DMS114 treated with DMSO at 0.1 percent for 48 hours (cell line): ENCODE measurements around the gene NRF1.
"Not testable (repeated sequence)": the region's sequence is repeated elsewhere in the genome, so short reads cannot be mapped to it uniquely, and the experiment has no call there.

ENCODE experiments used
- DNase-seq: peaks from one replicate; lab custom pipeline; 2025; ENCODE audit not compliant: unreplicated experiment; lab: John Stamatoyannopoulos, UW

The NRF1 gene

DNA sequence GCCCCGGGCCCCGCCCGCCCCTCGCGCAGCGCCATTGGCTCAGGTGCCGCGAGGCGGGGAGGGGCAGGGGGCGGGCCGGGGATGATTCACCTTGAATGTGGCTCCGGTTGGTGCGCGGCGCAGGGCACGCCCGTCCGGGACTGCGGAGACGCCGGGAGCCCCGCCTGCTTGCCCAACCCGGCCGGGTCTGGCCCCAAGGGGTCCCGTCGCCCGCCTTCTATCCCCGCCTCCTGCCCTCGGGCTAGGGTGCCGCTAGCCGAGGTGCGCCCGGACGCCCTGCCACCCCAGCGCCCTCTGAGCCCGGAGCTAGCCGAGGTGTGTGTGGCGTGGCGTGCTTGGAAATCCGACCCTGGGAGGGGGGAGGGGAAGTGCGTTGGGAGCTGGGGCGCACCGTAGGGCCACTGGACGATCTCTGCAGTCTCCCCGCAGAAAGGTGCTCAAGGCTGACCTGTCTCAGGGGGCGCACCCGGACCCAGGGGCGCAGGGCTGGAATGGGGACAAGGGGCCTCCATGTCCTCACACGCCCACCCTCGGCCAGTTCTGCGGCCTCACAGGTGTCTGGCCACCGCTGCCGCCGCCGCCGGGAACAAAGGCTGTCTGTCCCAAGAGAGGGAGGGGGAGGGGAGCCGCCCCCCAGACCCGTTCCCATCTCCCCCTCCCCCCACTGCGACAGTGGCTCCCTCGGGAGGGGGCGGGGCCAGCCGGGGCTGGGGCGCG is 168.9 kb downstream of the NRF1 start:
- peak; percentile 59 for DNase-seq

DNA sequence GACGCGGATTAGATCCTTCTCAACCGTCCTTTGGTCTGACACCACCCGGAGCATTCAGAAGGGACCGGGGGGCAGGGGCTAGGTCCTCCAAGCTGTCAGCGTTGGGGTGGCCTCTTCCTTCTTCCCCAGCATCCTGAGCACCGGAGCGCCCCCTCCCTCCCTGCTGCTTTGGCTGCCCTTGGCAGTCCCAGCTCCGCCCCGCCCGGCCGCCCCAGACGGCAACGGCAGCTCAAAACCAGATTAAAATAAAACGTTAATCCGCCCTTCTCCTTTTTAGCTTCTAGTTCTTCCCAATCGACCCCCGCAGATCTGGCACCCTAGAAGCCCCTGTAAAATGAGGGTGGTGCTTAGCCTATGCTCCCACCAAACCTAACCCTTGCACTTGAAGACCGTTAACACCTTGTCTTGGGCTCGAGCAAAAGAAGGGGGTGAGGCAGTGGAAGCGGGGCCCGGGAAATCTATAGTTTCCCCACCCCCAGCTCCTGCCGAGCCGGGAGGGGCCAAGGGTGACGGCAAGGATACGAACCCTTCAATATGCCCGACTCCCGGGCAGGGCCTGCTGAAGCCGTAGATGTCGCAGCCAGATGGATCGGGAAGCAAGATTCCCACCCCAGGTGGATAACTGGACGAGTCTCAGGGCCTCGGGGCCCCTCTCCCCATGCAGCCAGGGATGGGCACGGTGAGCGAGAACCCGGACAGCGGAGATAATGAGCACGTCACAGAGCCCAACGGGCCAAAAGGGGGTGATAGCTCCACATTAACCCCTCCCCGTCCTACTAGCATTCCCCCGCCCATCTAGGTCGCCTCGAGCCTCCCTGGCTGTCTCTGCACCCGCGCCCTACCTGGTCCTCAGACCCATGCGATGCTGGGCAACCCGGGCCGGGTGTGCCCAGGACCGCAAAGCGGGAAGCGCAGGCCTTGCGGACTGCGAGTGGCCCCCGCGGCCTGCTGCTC is 169.7 kb downstream of the NRF1 start:
- no peak for DNase-seq

GRCh38 chr7:129781928-129782817 is 170.7 kb downstream of the NRF1 start:
- DNase-seq = no peak

DNA sequence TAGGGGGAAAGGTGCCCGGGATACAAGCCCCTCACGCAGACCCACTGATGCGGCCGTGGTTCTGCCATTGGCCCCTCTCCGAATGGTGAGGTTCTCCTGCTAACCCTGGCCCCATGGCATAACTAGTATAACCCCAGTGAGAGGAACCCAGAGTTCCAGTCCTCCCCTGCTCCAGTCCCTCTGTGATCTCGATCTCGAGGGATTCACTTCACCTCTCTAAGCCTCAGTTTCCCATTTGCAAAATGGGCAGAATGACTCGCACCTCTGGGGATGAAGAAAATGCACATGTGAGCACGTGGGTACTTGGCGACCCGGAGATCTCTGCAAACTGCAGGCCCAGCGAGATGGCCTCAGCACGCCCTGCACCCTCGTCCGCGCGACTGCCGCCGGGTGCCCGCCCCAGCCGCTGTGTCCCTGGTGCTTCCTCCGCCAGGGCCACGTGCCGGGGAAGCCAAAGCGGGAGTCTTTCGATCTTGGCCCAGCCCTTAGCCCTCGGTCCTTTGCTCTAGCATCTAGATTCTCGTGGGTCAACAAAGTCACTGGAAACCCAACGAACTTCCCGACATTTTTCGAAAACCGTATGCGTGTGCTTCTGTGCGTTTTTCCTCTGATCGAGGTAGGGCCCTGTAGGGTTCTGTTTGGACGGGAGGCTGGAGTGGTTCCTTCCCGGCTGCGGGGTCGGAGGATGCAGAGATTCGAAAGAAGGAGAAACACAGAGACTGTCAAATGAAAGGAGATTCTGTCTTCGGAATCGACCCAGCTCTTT is 171.5 kb downstream of the NRF1 start:
- no peak for DNase-seq

DNA sequence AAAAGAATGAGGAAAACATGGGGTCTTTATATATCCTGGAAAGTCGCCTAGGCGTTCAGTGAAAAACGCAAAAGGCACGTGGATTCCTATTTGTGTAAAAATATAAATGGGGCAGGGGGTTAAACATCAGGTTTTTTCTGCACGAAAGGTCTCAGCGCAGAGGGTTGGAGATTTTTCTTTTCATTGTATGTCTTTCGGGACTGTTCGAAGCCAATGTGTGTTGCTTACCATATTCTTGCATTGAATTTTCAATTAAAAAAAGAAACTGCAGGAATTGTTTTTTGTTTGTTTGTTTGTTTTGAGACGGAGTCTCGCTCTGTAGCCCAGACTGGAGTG is 172.0 kb downstream of the NRF1 start:
- no peak for DNase-seq

GRCh38 chr7:129784437-129784782 is 172.9 kb downstream of the NRF1 start:
- no peak for DNase-seq

DNA sequence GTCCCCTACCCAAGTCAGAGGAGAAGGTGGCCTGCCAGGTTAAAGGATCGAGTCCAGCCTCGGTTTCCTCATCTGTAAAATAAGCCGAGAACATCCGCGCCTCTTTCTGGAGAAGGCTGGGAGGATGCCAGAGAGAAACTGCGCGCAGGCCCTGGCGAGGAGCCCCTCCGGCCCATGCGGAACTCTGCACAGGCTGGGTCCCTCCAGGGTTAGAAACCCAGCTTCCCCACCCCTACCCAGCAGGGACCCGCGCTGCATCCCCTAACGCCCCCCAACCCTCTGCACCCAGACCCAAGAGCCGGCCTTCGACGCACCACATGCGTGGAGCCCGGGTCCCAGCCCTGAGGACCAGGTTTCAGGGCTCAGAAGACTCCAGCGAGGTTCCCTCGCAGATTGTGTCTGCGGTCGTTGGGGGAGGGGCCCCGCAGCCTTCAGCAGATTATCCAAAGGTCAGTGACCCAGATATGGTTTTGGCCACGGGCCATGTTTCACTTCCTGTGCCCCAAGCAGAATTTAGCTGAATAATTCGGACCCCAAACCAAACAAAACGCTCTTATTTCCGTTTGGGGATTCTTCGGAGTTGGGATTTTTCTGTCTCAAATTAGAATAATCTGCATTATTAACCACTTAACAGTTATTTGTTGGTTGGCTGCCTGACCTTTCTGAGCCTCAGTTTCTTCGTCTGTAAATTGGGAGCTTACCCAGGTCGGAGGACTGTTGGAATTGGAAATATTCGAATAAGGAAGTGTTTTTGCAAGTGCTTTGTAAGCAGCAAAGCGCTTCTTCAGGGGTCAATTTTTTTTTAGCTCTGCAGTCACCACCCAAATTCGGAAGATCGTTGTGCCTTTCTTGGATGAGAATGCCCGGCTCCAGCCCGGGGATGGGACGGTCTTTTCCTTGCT is 173.5 kb downstream of the NRF1 start:
- no peak for DNase-seq

DNA sequence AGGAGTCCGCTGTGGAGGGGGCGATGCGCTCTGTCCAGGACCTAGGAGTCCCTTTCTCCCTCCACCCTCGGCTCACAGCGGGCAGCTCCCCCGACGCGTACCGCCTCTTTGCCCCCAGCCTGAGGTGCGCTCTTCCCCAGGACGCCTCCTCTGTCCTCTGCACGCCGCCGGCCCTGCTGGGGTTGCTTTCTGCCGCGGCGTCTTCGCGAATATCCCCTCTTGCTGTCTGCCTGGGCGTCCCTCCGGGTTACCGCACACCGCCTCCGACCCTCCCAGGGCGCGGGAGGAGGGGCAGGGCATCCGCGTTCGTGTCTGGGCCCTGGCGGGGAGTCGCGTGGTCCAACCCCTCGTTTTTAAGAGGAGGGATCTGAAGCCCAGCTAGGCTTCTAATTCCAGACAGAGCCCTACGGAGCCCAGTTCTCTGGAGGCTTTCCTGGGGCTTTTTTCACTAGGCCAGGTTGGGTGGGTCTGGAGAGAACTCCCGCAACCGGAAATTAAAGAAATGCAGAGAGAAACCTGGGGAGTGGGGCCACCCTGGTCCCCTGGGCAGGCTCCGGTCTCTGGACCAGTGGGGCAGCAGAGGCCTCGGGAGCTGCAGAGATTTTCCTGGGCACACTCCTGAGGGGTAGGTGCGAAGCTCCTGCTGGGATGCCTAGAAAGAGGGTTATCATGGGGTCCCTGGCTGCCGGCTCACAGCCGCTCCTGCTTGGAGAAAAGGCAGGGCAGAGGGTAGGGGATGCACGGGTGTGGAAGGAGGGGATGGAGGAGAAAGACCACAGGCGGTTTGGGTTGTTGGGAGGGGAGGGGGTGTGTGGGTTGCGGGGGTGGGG is 174.4 kb downstream of the NRF1 start:
- DNase-seq = no peak

GRCh38 chr7:129786825-129787563 is 175.5 kb downstream of the NRF1 start:
- DNase-seq = no peak

DNA sequence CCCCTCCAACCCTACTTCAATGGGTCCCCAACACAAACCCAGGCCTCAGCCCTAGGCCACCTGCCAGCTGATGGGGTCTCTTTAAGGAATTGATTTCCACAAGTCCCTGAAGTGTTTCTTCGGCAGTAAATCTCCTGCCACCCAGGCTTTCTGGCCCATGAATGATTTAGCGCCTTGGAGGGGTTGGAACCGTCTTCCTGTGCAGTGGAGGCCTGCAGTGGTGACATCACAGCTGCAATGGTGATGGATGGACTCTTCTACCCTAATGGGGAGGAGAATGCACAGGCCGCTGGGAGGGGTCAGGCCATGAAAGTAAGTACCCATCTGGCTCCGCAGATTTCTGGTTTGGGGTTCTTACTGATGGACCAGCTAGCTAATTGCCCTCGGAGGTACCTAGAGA is 177.5 kb downstream of the NRF1 start:
- no peak for DNase-seq

DNA sequence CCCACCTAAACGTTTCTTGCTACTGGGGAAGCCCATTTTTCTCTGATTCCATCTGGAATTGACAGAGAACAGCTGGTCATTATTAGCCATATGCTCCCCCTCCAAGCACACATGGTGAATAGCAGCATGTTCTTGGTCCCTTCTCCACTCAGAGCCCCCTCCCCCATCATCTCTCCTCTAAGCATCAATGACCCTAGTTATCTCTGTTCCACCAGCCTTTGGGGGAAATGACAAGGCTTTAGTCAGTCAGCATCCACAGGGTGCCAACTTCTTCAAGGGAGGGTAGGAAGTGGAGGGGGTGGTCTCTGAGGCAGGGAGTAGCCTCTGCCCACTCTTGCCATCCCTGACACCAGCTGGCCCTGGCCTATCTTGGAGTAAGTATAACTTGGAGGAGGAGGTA is 178.1 kb downstream of the NRF1 start:
- DNase-seq = no peak

GRCh38 chr7:129790136-129790535 is 178.6 kb downstream of the NRF1 start:
- no peak for DNase-seq

GRCh38 chr7:129792721-129793120 is 181.2 kb downstream of the NRF1 start:
- DNase-seq = no peak

DNA sequence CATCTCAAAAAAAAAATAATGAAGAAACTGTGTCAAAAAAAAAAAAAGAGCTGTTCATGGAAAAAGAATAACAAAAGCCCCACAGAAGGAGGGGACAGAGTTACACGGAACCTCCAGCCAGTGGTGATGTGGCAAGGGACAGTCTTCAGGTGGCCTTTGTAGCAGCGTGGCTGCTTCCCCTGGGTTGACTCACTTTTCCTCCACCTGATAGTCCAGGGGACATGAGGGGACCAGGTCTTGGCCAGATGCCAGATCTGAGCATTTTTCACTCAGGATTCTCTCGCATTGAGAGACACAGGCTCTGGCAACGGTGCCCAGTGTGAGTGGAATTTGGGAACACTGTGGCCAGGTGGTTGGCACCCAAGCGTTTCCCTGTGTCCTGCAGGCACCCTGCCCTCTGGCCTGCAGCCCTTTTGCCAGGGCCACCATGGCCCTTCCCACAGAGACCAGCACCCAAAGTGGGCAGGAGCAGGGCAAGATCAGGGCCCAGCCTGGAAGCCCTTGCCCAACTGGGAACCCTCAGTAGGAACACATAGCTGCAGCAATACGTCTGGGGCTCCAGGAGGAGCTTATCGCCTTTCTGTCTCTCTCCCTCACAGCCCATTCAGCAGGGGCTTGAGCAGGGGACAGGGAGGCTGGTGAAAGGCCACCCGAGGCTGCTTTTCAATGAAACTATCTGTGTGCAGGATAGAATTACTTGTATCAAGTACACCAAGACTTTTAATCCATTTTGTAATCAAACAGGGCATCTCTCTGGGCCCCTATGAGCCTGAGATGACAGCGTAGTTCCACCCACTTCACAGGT is 182.2 kb downstream of the NRF1 start:
- no peak for DNase-seq

DNA sequence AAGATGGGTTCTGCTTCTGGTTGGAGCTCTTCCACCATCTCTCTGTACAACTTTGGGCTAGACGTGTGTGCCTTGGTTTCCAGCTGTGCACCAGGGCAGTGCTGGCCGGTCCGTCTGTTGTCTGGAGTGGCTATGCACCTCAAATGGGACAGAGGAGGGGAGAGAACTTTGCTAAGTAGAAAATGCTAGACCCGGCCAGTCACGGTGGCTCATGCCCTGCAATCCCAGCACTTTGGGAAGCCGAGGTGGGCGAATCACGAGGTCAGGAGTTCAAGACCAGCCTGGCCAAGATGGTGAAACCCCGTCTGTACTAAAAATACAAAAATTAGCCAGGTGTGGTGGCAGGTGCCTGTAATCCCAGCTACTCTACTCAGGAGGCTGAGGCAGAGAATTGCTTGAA is 182.9 kb downstream of the NRF1 start:
- not testable (repeated sequence) for DNase-seq

GRCh38 chr7:129796186-129796775 is 184.8 kb downstream of the NRF1 start:
- no peak for DNase-seq

GRCh38 chr7:129797214-129797789 is 185.8 kb downstream of the NRF1 start:
- no peak for DNase-seq
